ENCODE measurements around the gene MYO1C.
A peak's percentile ranks its signal among the peaks of the same experiment; 100 is the strongest.
"Not testable (repeated sequence)": the region's sequence is repeated elsewhere in the genome, so short reads cannot be mapped to it uniquely, and the experiment has no call there.

Gene MYO1C

GRCh38 chr17:1422885-1423284 lies 69.6 kb downstream of the MYO1C start:
- DNase-seq (ENCODE audit: low read depth) = peak; percentile 81

GRCh38 chr17:1421470-1421869 lies 71.0 kb downstream of the MYO1C start:
- no peak for DNase-seq (ENCODE audit: low read depth)

GRCh38 chr17:1420981-1421380 lies 71.5 kb downstream of the MYO1C start:
- no peak for DNase-seq (ENCODE audit: low read depth)

GRCh38 chr17:1420163-1420562 lies 72.3 kb downstream of the MYO1C start:
- DNase-seq (ENCODE audit: low read depth) = no peak

- not testable (repeated sequence) for DNase-seq (ENCODE audit: low read depth)
These were observed 74.0 kb downstream of the MYO1C start for GRCh38 chr17:1418476-1418875.

GRCh38 chr17:1416414-1416813 lies 76.1 kb downstream of the MYO1C start:
- DNase-seq (ENCODE audit: low read depth) = no peak

GRCh38 chr17:1414634-1415033 lies 77.9 kb downstream of the MYO1C start:
- DNase-seq (ENCODE audit: low read depth) = no peak
